GM18868 (cell line): ENCODE data around the gene TDRD7.
A peak's percentile ranks its signal among the peaks of the same experiment; 100 is the strongest.

Source experiments
- ATAC-seq: cut with Tn5 transposase; IDR thresholded peaks from one replicate; pipeline ENCODE4 v1.9.1; 2021; ENCODE audit warnings: mild to moderate bottlenecking, moderate library complexity; ENCODE audit not compliant: unreplicated experiment

TDRD7 gene, protein sequence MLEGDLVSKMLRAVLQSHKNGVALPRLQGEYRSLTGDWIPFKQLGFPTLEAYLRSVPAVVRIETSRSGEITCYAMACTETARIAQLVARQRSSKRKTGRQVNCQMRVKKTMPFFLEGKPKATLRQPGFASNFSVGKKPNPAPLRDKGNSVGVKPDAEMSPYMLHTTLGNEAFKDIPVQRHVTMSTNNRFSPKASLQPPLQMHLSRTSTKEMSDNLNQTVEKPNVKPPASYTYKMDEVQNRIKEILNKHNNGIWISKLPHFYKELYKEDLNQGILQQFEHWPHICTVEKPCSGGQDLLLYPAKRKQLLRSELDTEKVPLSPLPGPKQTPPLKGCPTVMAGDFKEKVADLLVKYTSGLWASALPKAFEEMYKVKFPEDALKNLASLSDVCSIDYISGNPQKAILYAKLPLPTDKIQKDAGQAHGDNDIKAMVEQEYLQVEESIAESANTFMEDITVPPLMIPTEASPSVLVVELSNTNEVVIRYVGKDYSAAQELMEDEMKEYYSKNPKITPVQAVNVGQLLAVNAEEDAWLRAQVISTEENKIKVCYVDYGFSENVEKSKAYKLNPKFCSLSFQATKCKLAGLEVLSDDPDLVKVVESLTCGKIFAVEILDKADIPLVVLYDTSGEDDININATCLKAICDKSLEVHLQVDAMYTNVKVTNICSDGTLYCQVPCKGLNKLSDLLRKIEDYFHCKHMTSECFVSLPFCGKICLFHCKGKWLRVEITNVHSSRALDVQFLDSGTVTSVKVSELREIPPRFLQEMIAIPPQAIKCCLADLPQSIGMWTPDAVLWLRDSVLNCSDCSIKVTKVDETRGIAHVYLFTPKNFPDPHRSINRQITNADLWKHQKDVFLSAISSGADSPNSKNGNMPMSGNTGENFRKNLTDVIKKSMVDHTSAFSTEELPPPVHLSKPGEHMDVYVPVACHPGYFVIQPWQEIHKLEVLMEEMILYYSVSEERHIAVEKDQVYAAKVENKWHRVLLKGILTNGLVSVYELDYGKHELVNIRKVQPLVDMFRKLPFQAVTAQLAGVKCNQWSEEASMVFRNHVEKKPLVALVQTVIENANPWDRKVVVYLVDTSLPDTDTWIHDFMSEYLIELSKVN

DNA sequence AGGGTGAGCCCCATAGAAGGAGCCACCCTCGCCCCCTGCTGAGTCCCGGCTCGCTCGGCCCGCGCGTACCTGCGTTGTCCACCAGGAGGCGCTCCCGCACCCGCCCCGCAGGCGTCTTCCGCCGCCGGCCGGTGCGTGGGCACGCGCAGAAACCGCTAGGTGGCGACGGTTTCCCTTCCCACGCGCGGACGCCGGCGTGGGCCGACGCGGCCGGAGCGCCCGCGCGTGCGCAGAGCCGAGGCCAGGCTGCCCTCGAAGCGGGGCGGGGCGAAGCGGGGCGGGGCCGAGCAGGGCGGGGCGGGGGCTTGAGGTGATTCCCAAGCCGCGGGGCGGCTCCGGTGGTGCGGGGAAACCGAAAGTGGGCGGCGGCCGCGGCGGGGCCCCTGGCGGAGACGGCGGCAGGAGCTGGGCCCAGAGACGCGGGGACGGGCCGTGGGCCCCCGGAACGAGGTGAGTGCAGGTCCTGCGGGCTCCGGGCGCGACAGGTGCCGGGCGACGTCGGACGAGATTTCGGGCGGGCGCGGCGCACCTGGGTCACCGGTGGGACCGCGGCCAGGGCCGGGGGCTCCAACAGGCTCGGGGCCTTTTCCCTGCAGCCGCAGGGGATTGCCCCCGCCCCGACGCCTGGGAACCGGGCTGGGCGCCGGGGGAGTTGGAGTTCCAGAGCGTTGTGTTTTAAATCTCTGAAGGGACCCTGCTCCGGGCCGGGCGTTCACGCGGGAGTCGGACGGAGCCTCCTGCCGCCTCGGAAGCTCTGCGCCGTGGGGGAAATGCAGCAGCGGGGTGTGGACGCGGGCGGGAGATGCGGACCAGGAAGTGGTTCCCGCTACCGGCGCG, at the start of gene TDRD7:
Gene TDRD7, plus strand, starts transcription at position 308 of the 837 bp plus-strand sequence. CDS start 16,370 bp downstream, outside the sequence.
- ATAC-seq = peak; percentile 78

DNA sequence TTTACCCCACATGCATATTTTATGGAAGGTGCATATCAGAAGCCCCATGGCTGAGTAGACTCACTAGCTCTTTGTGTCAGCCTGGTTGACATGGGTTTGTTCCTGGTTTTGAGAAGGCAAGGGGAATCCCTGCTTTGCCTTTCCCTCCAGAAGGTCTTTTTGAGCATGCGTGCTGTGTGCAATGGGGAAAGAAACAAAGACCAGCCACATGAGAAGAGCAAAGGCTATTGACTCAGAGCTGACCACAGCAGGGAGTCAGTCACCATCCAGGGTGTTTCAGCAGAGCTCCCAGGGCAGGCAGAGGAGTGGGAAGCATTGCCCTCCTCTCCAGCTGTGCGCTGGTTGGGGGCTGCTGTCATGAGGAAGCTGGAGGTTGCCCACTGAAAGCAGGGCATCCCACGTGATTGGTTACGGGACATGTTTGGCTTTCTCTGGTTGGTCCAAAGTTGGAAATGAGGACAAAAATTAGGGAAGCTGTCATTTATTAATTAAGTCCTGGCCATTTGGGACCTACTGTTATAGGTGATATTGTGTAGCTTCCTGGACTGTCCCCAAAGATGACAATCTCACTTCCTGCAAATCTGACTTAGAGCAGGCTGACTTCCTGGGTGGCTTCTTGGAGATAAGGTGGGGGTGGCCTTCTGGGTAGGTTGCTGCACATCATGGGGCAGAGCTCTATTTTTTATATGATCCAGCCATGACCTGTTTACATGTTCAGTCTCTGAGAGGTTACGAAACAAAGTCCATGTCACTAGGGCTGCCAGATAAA, 48.9 kb upstream of the TDRD7 start:
- no peak for ATAC-seq

DNA sequence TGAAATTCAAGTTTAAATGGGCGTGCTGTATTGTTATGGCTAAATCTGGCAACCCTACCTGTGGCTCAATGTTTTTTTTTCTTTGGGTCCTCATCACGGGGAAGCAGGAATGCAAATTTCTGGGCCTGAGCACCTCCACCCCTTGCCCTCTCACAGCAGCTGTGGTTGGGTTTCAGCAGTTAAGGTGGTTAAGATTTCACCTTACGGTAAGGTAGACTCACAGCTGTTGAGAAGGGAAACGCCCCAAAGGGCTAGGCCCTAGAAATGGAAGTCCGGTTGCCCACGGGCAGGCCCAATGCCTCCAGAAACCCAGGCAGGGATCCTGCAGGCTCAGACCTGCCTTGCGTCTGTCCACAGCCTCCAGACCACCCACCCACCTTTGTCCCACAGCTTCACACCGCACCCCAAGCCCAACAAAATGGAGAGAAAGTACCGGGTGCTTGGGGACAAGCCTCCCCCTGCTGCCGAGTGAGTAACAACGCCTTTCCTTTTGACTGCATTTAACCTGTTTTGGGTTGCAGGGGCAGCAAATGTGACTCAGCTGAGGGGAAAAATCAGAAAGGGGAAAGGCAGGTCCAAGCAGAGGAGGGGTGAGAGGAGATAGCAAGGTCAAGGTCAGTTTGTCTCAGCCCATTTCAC, 48.1 kb upstream of the TDRD7 start:
- ATAC-seq = no peak

DNA sequence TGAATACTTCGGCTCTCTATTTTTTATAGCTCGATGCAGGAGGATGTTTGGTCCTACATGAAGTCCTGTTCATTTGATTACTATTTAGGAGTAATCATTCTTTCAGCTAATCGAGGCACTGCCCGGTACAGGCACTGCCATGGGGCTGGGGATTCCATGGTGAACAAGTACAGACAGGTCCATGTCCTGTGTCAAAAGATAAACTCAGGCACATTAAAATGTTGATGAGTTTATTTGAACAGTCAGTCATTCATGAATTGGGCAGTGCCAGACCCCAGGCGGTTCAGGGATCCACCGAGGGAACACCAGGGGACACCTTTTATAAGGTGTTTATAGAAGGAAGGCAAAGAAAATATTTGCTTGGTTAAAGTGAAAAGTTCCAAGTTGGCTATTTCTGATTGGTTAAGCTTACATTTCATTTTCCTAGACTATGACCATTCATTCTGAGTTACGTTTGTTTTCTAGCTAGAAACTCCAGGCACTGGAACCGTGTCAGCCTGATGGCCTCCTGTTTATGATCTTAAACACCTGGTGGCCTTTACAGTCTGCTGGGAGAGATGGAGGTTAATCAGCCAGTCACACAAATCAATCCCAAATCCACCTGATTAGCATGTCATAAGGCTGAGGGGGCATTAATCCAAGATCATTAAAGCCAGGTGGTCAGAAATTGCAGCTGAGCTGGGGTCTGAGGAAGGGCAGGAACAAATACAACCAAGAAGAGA, 47.0 kb upstream of the TDRD7 start:
- ATAC-seq = no peak

DNA sequence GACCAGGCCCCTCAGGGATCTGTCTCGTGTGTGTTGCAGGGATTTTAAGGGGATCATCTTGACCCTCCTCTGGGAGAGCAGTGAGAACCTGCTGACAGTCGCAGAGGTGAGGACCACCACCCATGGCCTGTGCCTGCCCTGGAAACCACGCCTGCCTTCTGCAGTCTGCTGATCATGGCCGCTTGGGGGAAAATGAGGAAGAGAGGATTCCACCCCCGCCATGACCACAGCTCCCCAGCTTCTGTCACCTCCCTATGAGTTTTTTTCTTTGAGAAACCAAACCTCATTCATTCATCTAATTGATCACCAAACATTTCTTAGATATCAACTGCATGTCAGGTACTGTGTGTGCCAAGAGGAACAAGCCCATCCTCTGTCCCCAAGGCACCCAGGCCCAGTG, 46.3 kb upstream of the TDRD7 start:
- ATAC-seq = no peak

DNA sequence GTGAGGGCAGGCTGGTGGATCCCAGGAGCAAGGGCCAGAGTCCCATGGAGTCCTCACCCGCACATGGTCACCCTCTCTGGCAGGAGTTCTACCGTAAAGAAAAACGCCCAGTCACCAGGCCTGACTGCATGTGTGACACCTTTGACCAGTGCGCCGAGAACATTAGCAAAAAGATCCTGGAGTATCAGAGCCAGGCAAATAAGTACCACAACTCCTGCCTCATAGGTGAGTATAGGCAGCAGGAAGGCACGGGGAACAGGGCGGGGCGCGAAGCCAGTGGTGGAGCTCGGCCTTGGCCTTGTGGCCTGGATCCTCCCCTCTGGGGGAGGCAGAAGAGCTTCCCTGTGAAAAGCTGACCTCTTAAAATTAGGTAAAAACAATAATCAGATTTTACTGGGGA, 45.4 kb upstream of the TDRD7 start:
- peak; percentile 16 for ATAC-seq

DNA sequence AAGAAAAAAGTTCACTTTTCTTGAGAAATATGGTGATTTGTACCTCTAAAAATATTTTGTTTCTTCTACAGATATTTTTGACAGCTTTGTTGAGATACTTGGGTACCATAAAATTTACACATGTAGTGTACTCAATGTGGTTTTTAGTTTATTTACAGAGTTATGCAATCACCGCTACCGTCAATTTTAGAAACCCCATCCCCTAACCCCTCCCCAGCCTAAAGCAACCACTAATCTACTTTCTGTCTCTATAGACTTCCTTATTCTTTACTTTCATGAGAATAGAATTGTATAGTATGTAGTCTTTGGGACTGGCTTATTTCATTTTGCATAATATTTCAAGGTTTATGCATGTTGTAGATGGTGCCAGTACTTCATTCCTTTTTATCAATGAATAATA, 45.0 kb upstream of the TDRD7 start:
- ATAC-seq = peak; percentile 72

DNA sequence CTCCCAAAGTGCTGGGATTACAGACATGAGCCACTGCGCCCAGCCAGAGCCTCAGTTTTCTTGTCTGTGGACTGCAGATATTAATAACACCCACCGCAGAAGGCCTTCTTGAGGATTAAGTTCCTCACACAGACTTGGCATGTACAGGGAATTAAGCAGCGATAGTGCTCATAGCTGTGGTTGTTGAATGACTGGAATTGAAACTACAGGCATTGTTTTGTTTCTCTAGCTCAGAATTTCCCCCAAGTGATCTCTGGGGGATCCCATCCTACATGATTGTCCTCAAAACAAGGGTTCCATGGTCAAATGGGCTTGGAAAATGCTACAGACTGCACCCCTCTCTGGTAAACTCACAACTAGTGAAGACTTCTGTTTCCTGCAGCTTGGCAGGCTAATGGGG, 44.2 kb upstream of the TDRD7 start:
- peak; percentile 53 for ATAC-seq

DNA sequence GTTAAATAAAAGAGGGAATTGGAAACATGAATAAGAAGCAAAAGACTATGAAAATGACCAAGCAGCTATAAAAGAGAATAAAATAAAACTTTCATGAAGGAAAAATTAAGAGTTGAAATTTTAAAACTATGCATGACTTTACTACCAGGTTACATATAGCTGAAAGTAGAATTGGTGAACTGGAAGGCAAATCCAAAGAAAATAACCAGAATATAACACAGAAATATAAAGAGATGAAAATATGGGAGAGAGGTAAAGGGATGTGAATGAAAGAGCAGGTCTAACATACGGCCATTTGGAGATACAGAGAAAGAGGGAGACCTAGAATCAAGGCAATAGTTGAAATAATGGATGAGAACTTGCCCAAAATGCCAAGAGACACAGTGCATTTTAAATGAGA, 42.9 kb upstream of the TDRD7 start:
- ATAC-seq = no peak

DNA sequence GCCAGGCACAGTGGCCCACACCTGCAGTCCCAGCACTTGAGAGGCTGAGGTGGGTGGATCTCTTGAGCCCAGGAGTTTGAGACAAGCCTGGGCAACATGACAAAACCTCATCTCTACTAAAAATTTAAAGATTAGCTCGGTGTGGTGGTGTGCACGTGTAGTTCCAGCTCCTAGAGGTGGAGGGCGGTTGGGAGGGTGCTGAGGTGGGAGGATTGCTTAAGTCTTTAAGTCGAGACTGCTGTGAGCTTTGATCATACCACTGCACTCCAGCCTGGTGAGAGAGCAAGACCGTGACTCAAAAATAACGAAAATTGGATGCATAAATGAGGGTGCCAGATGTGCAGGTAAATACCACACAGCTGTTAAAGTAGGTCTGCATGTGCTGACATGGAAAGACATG, 39.3 kb upstream of the TDRD7 start:
- ATAC-seq = no peak

DNA sequence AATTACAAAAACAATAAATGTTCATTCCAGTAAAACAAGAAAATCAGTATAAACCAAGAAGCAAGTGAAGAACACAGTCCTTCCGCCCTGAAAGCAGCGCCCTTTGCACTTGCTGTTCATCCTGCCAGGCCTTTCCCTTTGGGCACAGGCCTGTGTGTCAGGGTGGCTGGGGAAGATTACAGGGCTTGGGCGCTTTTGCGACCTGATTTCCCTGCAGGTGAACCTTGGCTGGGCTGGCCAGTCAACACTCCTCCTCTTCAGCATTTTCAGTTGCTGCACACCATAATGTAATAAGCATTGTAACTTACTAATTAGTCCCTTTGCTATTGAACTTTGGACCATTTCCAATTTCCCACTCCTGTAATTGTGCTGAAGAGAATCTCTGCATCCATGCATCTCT, 38.6 kb upstream of the TDRD7 start:
- no peak for ATAC-seq

DNA sequence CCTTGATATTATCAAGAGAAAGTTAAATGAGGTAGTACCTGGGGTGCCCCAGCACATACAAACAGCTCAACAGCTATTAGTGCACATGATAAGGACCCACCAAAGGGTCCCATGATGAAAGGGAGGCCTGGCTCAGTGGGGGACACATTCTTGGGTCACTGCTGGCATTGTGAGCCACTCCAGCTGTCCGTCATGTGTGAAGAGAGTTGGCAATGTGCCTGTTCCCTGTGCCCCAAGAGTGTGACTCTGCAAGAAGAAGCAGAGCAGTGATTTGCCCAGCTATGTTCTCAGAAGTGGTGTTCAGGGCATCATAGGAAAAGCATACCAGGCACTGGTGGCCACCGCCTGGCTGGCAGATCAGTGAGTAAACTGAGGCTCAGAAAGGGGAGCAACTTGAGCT, 37.1 kb upstream of the TDRD7 start:
- no peak for ATAC-seq

DNA sequence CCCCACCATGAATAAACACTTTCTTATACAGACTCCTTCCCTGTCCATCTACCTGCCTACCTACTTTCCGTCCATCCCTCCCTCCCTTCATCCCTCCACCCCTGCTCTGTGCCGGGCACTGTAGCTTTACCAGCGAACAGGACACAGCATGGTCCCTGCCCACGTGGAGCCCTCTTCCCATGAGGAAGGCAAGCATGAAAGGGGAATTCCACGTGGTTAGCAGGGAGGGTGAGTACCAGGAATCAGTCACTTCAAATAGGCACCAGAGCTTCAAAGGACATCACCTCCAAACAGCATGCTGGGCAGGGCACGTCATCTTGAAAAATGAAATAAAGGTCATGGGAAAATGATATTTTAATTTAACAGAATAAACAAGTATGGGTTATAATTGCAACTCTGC, 35.0 kb upstream of the TDRD7 start:
- ATAC-seq = no peak

DNA sequence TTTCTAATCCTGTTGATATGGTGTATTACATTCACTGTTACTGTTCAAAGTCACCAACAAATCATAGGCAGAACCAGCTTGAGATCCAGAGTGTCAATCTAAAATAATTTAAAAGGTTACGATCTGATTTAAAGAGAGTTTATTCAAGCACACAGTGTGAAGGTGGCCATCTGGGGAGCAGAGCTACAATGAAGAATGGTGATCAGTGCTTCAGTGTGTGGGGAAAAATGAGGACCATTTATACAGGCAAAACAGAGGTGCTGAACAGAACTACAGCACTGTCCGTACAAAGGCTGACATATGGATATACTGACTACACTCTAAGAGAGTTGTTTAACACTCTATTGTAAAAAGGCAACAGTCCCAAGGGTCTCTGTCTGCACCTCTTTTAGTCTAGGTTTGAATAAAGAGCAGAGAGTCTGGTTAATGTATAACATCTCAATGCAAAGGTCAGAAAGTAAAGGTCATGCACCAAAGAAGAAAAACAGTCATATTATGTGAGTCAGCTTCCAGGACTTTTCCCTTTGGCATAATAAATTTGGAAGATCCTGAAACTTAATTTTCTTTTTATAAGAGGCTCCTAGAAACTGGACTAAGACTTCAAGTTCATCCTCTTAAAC, 29.7 kb upstream of the TDRD7 start:
- ATAC-seq = no peak

DNA sequence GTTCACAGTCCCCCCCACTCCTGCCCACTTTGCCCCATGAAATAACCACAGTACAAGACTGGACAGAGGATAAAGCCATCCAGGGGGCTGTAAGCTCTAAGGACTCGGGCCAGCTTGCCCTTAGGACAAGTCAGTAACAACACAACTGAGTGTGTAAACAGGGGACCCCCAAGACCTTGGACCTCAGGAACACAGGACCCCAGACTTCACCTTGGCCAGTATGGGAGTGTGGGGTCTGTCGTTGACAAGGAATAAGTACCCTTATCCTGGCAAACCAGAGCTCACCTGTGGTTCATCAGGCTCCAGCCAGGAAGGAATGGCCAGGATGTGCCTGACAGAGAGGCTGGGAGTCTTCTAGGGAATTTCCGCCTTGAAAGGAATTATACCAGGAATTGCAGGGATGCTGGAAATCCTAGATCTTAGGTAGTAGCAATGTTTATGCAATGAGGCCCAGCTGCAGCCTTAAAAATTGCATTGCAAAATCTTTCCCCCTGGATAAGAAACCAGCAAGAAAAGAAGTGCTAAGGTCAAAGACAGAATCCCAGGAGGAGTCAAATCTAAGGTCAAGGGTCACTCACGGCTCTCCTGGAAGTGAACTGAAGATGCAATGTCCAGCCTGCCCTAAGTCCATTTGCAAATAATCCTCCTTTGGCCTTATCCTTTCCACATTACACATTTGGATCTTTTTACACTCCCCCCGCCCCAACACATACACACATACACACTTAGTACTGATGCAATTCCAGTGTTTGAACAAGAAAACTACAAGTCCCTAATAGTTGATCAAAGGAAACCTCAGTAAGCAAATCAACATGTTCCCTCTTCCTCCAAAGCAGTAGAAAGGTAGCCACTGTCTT, 27.3 kb upstream of the TDRD7 start:
- ATAC-seq = no peak

DNA sequence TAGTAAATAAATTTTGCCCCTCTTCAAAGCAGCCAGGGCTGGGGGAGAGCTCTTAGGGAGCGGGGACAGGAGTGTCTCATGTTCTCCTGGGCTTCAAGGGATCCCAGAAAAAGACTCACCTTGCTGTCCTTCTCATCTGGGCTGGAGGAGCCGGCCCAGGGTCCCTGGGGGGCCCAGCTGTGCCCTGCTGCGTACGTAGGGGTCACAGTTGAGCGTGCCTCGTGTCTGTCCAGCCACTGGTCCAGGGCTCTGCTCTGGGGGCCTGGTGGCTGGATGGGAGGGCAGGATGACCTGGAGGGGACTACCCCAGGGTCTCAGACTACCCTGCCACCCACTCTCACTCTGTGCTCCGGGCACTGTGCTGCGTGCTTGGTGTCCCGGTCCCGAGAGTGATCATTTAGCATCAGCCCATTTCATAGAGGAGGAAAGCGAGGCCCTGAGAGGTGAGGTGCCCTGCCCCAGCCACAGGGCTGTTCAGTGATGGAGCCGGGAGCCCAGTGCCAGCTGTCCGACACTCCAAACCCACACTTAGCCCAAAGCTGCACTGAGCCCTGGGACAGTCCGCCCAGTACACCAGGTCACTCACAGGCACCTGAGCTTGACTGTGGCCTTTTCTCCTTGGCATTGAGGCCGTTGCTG, 26.2 kb upstream of the TDRD7 start:
- no peak for ATAC-seq

DNA sequence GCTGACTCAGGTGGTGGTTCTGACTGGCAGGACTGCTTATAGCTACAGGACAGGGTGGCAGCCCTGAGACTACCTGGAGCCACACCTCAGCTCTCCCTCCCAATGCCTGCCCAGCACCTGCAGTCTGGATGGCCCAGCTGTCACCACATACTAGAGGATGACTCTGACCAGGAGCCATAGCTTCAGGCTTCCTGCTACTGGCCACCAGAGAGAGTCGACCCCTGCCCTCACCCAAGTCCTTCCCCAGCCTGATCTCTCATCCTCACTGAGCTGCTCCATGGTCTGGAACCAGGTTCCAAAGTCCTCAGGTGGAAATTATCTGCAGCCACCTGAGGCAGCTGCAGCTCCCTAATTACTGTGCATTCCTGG, 25.6 kb upstream of the TDRD7 start:
- ATAC-seq = no peak
